Activated gamma-delta T cell treated with anti-CD3 and anti-CD28 coated beads, Interleukin-2, amount 50 U/mL, for 16 hours (primary cell): ENCODE measurements around the gene LAPTM4A.
"Not testable (repeated sequence)": the region's sequence is repeated elsewhere in the genome, so short reads cannot be mapped to it uniquely, and the experiment has no call there.

Source experiments
- DNase-seq: peaks from one replicate; pipeline ENCODE4 v3.0.0-alpha.2; 2020; ENCODE audit warnings: low read depth

The LAPTM4A gene

GRCh38 chr2:20051532-20052228 is at the start of gene LAPTM4A:
LAPTM4A (minus strand) TSS chr2:20051628; CDS start chr2:20051520, 108 bp downstream.
- DNase-seq, result peak; percentile 98

- no peak for DNase-seq
Measured at GRCh38 chr2:20100711-20101110, 49.3 kb upstream of the LAPTM4A start.

- no peak for DNase-seq
Measured at GRCh38 chr2:20099780-20100179, 48.4 kb upstream of the LAPTM4A start.

GRCh38 chr2:20097889-20098714 is 46.7 kb upstream of the LAPTM4A start:
- peak; percentile 50 for DNase-seq

- DNase-seq, result no peak
Measured at GRCh38 chr2:20095469-20095868, 44.0 kb upstream of the LAPTM4A start.

GRCh38 chr2:20094955-20095354 is 43.5 kb upstream of the LAPTM4A start:
- DNase-seq, result no peak

- no peak for DNase-seq
Measured at GRCh38 chr2:20094142-20094755, 42.8 kb upstream of the LAPTM4A start.

GRCh38 chr2:20093263-20094141 is 42.1 kb upstream of the LAPTM4A start:
- DNase-seq, result no peak

- DNase-seq, result no peak
Measured at GRCh38 chr2:20092901-20093235, 41.4 kb upstream of the LAPTM4A start.

- no peak for DNase-seq
Measured at GRCh38 chr2:20092226-20092900, 40.9 kb upstream of the LAPTM4A start.

GRCh38 chr2:20091305-20091991 is 40.0 kb upstream of the LAPTM4A start:
- no peak for DNase-seq

GRCh38 chr2:20089715-20090464 is 38.5 kb upstream of the LAPTM4A start:
- DNase-seq, result no peak

- not testable (repeated sequence) for DNase-seq
Measured at GRCh38 chr2:20085909-20086308, 34.5 kb upstream of the LAPTM4A start.

GRCh38 chr2:20082812-20083211 is 31.4 kb upstream of the LAPTM4A start:
- not testable (repeated sequence) for DNase-seq

GRCh38 chr2:20081841-20082240 is 30.4 kb upstream of the LAPTM4A start:
- no peak for DNase-seq

- no peak for DNase-seq
Measured at GRCh38 chr2:20080839-20081415, 29.5 kb upstream of the LAPTM4A start.

- DNase-seq, result no peak
Measured at GRCh38 chr2:20080428-20080827, 29.0 kb upstream of the LAPTM4A start.

- DNase-seq, result no peak
Measured at GRCh38 chr2:20079546-20080115, 28.2 kb upstream of the LAPTM4A start.

- DNase-seq, result no peak
Measured at GRCh38 chr2:20077411-20077940, 26.0 kb upstream of the LAPTM4A start.
